ENCODE data around the gene TUBA1B. TPM values are rescaled to one million over a fixed set of nuclear protein-coding genes. Genes with fewer than 3 reads are reported as not detected.
A peak's percentile ranks its signal among the peaks of the same experiment; 100 is the strongest.
"Not testable (repeated sequence)": the region's sequence is repeated elsewhere in the genome, so short reads cannot be mapped to it uniquely, and the experiment has no call there.

TUBA1B gene
- total RNA-seq, result 440 TPM
- long read RNA-seq, transcript TUBA1B-202 (4 exons, 1,627 nt), result major isoform, 266 of 345 reads
- long read RNA-seq, transcript TUBA1B-201 (3 exons, 3,198 nt), result minor isoform, 18 of 345 reads
- long read RNA-seq, partial matches to known transcripts, result 7 of 345 reads
- long read RNA-seq, other reads (novel, unspliced or antisense), result 54 of 345 reads

DNA sequence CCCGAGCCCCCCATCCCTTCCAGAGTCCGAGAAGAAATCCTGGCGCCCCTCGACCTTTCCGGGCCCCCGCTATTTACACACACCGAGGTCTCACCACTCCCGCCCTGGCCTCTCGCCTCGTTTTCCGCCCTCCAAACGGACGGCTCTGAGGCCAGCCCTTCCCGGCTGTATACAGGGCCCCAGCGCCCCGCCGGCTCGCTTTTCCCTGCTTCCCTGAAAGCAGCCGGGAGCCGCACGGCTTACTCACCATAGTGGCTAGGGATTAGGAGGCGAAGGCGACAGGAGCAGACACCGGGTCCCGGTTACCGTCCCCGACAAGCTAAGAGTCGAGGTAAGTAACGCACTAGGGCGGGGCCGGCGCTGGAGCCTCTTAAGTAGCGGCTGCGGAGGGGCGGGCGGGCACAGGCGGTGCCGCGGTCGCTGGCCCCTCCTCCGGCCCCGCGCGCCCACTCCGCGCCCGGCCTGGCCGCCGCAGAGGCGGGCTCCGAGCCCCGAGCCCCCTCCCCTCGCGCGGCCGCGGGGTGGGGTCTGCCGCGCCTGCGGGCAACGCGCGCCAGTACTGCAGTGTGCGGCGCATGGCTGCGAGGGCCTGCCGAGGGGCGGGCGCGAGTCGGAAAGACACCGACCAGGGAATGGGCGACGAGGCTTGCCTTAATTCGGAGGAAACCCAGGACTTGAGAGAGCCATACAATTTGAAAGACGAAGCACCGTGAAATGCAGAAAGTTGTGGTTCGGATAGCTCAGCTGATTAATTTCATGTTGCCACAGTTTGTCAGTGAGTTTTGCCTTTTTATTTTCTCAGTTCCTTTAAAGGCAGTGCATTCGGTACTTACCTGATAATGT, at the start of gene TUBA1B:
TUBA1B (minus strand) TSS at position 345 of the 843 bp plus-strand sequence; CDS start at position 250, 95 bp downstream.
- intact Hi-C loops (cut with DNase I), result loop anchor here (10.0 kb wide), 1 partner anchor 104 kb away; no protein-coding TSS in a partner anchor
- ATAC-seq, result peak; percentile 92
- Histone ChIP-seq H3K4me3 (peak within 1 kb of the TSS; percentile 100), H3K27ac (peak within 1 kb of the TSS; percentile 100), H3K27me3 (no peaks in the 10 kb centered on the region), H3K9me3 (no peaks in the 10 kb centered on the region), H3K36me3 (peaks cover 30% of the 10 kb centered on the region), H3K4me1 (peaks cover 22% of the 10 kb centered on the region)
- peak; percentile 96 for DNase-seq
- TF ChIP-seq, protein P1, sequence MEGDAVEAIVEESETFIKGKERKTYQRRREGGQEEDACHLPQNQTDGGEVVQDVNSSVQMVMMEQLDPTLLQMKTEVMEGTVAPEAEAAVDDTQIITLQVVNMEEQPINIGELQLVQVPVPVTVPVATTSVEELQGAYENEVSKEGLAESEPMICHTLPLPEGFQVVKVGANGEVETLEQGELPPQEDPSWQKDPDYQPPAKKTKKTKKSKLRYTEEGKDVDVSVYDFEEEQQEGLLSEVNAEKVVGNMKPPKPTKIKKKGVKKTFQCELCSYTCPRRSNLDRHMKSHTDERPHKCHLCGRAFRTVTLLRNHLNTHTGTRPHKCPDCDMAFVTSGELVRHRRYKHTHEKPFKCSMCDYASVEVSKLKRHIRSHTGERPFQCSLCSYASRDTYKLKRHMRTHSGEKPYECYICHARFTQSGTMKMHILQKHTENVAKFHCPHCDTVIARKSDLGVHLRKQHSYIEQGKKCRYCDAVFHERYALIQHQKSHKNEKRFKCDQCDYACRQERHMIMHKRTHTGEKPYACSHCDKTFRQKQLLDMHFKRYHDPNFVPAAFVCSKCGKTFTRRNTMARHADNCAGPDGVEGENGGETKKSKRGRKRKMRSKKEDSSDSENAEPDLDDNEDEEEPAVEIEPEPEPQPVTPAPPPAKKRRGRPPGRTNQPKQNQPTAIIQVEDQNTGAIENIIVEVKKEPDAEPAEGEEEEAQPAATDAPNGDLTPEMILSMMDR (IDR thresholded peaks at IDR 0.05), result no peak

DNA sequence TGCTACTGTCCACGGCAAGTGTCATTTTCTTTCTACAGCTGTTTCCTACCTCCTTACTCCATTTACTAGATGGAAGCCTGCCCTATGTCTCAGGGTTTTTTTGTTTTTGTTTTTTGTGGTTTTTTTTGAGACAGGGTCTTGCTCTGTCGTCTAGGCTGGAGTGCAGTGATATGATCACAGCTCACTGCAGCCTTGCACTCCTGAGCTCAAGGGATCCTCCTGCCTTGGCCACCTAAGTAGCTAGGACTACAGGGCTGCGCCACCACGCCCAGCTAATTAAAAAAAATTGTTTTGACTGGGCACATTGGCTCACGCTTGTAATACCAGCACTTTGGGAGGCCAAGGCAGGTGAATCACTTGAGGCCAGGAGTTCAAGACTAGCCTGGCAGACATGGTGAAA, 43.0 kb upstream of the TUBA1B start:
- DNase-seq, result no peak
- Histone ChIP-seq H3K27me3 (no peaks in the 10 kb centered on the region), H3K4me1 (no peaks in the 10 kb centered on the region), H3K4me3 (no peak overlapping the region), H3K27ac (no peak overlapping the region), H3K36me3 (no peaks in the 10 kb centered on the region), H3K9me3 (no peaks in the 10 kb centered on the region)
- TF ChIP-seq, protein P1 (IDR thresholded peaks at IDR 0.05), result no peak
- intact Hi-C loops (cut with DNase I), result no loop called here
- no peak for ATAC-seq

DNA sequence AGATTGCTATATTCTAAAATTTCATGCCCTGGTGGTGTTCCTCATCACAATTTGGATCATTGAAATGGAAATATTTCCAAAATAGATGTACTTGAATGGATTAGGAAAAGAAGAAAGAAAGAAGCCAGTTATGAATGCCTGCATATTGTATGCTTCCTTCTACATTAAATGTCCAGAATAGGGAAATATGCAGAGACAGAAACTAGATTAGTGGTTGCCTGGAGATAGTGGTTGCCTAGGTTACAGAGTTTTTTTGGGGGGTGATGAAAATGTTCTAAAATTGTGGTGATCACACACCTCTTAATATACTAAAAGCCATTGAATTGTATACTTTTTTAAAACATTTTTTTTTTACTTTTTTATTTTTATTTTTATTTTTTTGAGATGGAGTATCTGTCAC, 39.7 kb upstream of the TUBA1B start:
- TF ChIP-seq, protein P1 (IDR thresholded peaks at IDR 0.05), result no peak
- Histone ChIP-seq H3K4me3 (no peak overlapping the region), H3K9me3 (no peaks in the 10 kb centered on the region), H3K4me1 (no peaks in the 10 kb centered on the region), H3K27me3 (no peaks in the 10 kb centered on the region), H3K27ac (no peak overlapping the region), H3K36me3 (no peaks in the 10 kb centered on the region)
- intact Hi-C loops (cut with DNase I), result no loop called here
- DNase-seq (no peak), ATAC-seq (no peak)

DNA sequence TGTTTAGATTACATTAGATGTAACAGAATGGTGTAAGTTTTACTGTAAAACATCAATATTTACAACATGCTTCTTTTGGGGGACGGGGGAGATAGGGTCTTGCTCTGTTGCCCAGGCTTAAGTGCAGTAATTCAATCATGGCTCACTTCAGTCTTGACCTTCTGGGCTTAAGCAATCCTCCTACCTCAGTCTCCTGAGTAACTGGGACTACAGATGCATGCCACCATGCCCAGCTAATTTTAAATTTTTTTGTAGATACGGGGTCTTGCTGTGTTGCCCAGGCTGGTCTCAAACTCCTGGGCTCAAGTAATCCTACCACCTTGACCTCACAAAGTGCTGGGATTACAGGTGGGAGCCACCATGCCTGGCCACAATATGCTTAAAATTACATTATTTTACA, 33.9 kb upstream of the TUBA1B start:
- Histone ChIP-seq H3K9me3 (no peaks in the 10 kb centered on the region), H3K4me3 (no peak overlapping the region), H3K4me1 (no peaks in the 10 kb centered on the region), H3K36me3 (no peaks in the 10 kb centered on the region), H3K27me3 (no peaks in the 10 kb centered on the region), H3K27ac (no peak overlapping the region)
- intact Hi-C loops (cut with DNase I), result no loop called here
- DNase-seq, result no peak
- no peak for ATAC-seq
- TF ChIP-seq, protein P1 (IDR thresholded peaks at IDR 0.05), result no peak

DNA sequence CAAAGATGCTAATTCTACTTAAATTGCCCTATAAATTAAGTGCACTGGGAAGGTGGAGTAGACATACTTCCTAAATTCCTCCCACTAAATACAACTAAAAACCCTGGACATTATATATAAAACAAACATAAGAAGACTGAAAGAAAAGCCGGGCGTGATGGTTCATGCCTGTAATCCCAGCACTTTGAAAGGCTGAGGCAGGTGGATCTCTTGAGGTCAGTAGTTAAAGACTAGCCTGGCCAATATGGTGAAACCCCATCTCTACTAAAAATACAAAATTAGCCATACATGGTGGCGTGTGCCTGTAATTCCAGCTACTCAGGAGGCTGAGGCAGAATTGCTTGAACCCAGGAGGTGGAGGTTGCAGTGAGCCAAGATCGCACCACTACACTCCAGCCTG, 30.7 kb upstream of the TUBA1B start:
- H3K27me3 ChIP-seq; H3K4me3 ChIP-seq; intact Hi-C loops (cut with DNase I); DNase-seq; H3K4me1 ChIP-seq; H3K36me3 ChIP-seq; H3K27ac ChIP-seq; ATAC-seq; H3K9me3 ChIP-seq: not testable (repeated sequence)

DNA sequence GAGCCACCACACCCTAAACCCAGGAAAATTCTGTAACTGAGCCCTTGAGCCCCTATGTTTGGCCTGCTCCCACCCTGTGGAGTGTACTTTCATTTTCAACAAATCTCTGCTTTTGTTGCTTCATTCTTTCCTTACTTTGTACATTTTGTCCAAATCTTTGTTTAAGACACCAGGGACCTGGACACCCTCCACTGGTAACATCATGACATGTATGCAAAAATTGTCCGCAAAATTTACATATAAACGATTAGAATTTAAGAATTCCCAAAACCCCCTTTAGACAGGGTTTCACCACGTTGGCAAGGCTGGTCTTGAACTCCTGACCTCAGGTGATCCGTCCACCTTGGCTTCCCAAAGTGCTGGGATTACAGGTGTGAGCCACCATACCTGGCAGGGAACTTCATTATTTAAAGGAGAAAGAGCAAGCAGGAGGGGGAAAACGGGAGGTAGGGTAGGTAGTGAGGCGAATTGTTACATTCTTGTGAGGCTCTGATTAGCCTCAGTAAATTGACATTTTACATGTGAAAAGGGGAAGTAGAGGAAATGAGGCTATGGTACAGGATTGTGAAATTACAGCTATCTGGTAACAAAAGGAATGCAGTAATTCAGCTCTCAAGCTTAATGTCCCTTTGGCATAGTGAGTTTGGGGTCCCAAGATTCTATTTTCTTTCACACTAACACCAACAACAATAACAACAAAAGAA, 30.0 kb upstream of the TUBA1B start:
- peak; percentile 45 for ATAC-seq

More for the DNA sequence above, 30.0 kb upstream of the TUBA1B start:
- H3K4me1 ChIP-seq, result no peaks in the 10 kb centered on the region
- no peak for DNase-seq
- intact Hi-C loops (cut with DNase I), result no loop called here
- H3K27ac ChIP-seq, result no peak overlapping the region
- no peaks in the 10 kb centered on the region for H3K27me3 ChIP-seq
- TF ChIP-seq, protein P1 (IDR thresholded peaks at IDR 0.05), result no peak
- no peaks in the 10 kb centered on the region for H3K36me3 ChIP-seq
- no peak overlapping the region for H3K4me3 ChIP-seq
- H3K9me3 ChIP-seq, result no peaks in the 10 kb centered on the region
